ENCODE measurements around the gene TIAM2.

DNA sequence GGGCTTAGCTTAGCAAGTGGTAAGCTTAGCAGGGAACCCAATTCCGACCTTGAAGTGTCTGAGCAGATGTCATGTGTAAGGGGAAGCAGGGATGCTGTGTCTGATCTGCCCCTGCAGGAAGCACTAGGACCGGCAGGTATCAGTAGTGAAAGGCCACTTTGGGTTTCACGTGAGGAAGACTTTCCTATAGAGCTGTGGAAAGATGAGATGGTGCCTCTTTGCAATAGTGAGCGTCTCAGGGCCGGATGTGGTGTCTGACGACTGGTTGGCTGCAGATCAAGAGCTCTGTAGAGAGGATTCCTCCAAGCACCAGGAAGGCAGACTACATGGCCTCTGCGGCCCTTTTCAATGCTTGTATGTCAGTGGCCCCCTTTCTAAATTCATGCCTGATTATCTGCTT is 98.3 kb downstream of the TIAM2 start:
- TF ChIP-seq, protein P1, sequence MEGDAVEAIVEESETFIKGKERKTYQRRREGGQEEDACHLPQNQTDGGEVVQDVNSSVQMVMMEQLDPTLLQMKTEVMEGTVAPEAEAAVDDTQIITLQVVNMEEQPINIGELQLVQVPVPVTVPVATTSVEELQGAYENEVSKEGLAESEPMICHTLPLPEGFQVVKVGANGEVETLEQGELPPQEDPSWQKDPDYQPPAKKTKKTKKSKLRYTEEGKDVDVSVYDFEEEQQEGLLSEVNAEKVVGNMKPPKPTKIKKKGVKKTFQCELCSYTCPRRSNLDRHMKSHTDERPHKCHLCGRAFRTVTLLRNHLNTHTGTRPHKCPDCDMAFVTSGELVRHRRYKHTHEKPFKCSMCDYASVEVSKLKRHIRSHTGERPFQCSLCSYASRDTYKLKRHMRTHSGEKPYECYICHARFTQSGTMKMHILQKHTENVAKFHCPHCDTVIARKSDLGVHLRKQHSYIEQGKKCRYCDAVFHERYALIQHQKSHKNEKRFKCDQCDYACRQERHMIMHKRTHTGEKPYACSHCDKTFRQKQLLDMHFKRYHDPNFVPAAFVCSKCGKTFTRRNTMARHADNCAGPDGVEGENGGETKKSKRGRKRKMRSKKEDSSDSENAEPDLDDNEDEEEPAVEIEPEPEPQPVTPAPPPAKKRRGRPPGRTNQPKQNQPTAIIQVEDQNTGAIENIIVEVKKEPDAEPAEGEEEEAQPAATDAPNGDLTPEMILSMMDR (IDR thresholded peaks at IDR 0.05), result no peak
- TF ChIP-seq POLR2A (IDR thresholded peaks at IDR 0.05) (no peak), EP300 (IDR thresholded peaks at IDR 0.05) (no peak)

Measured in tibial nerve (tissue), 4 donors.